Prostate gland (tissue), 2 donors: ENCODE results near the gene RNF17.

Experiments
- CTCF ChIP-seq, 4 experiments: fragments of 200-600 bp in 2 of 4; fragments of 450-650 bp in 2 of 4; sonication (generic) in 2 of 4; IDR thresholded peaks; 1 replicate in 3 of 4; 2 replicates in 1 of 4; pipeline ENCODE4 v1.5.1; 2016 to 2019; ENCODE audit warnings: antibody characterized with exemption in 4 of 4, mild to moderate bottlenecking in 2 of 4, moderate library complexity in 2 of 4
- POLR2A ChIP-seq: fragments of 450-650 bp; IDR thresholded peaks from one replicate; pipeline ENCODE4 v1.6.1; 2016; ENCODE audit warnings: antibody characterized with exemption, mild to moderate bottlenecking
- POLR2AphosphoS5 ChIP-seq: sonication (generic); formaldehyde crosslinking; IDR thresholded peaks from one replicate; pipeline ENCODE4 v1.6.1; 2017; ENCODE audit warnings: antibody characterized with exemption

DNA sequence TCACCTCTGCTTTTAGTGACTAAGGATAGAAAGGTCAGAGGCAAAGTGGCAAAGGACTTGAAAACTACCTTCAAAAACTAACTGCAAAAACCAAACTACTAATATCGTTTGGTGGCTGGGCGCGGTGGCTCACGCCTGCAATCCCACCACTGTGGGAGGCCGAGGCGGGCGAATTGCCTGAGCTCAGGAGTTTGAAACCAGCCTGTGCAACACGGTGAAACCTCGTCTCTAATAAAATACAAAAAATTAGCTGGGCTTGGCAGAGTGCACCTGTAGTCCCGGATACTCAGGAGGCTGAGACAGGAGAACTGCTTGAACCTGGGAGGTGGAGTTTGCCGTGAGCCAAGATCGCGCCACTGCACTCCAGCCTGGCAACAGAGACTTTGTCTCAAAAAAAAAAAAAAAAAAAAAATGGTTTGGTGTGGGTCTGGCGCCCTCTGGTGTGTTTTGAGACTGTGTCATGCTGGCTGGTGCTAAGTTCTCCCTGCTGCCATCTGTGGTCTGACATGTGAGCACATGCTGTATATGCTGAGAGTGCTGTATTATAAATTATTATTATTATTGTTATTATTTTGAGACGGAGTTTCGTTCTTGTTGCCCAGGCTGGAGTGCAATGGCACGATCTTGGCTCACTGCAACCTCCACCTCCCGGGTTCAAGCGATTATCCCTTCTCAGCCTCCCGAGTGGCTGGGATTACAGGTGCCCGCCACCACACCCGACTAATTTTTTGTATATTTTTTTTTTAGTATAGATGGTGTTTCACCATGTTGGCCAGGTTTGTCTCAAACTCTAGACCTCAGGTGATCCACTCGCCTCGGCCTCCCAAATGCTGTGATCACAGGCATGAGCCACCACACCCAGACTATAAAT lies 36.0 kb upstream of the RNF17 start:
- TF ChIP-seq POLR2A: no peak
- TF ChIP-seq CTCF (IDR thresholded peaks at IDR 0.05): peak in 3 of 4 experiments; percentile 52 to 71 (median 59)
- TF ChIP-seq POLR2AphosphoS5: peak; percentile 7
